Testis (tissue), 3 donors: ENCODE data around the gene CNTRL. TPM values are rescaled to one million over a fixed set of nuclear protein-coding genes. Genes with fewer than 3 reads are reported as not detected.
A peak's percentile ranks its signal among the peaks of the same experiment; 100 is the strongest.

Source experiments
- DNase-seq: peaks from one replicate; pipeline ENCODE4 v3.0.0-alpha.2; 2019
- H3K27ac ChIP-seq, 2 donors: fragments of 200-600 bp; sonication (generic); one replicate each; pipeline ENCODE4 v1.5.1; 2019
- H3K27me3 ChIP-seq: fragments of 200-600 bp; sonication (generic); one replicate; pipeline ENCODE4 v1.5.1; 2019
- H3K36me3 ChIP-seq: fragments of 200-600 bp; sonication (generic); one replicate; pipeline ENCODE4 v1.5.1; 2017; ENCODE audit warnings: low read depth; ENCODE audit errors: missing control alignments
- H3K4me1 ChIP-seq: fragments of 200-600 bp; sonication (generic); one replicate; pipeline ENCODE4 v1.5.1; 2019
- H3K4me3 ChIP-seq, 2 donors: fragments of 200-600 bp; sonication (generic); one replicate each; pipeline ENCODE4 v1.5.1; 2017 to 2019
- H3K9me3 ChIP-seq: fragments of 200-600 bp; sonication (generic); one replicate; pipeline ENCODE4 v1.5.1; 2017
- CTCF ChIP-seq, 3 experiments: fragments of 450-650 bp in 2 of 3; fragments of 200-600 bp in 1 of 3; sonication (generic) in 1 of 3; IDR thresholded peaks; one replicate each; pipeline ENCODE4 v1.5.1; 2016 to 2019; ENCODE audit warnings: antibody characterized with exemption in 3 of 3, mild to moderate bottlenecking in 2 of 3, moderate library complexity in 1 of 3
- POLR2A ChIP-seq: fragments of 450-650 bp; IDR thresholded peaks from one replicate; pipeline ENCODE4 v1.6.1; 2017; ENCODE audit warnings: antibody characterized with exemption, mild to moderate bottlenecking, moderate library complexity
- WGBS, 2 donors: methylation state at CpG; one replicate each; pipeline ENCODE4 v1.1.5; 2018; 5-methylcytosine and 5-hydroxymethylcytosine counted together
- intact Hi-C: fragments of 100-400 bp; cut with DNase I; formaldehyde crosslinking; loops from one replicate; pipeline ENCODE4 v1.15.1; 2023; ENCODE audit warnings: low total_unique reads
- polyA plus RNA-seq: library from polyadenylated mRNA; stranded (reverse); fragments of 350-450 nt; fragmentation: Illumina TruSeq; extraction: RNeasy Lipid Tissue Mini Kit (QIAGEN cat#74804); gene quantifications from one replicate; pipeline ENCODE4 v1.2.3, GENCODE V29; 2014; ENCODE audit warnings: low read depth, low replicate concordance; ENCODE audit not compliant: insufficient read depth
- total RNA-seq, 2 donors: library from RNA; depleted of rRNA; stranded (reverse); fragments of >200 nt; gene quantifications; one replicate each; pipeline ENCODE4 v1.2.3, GENCODE V29; 2016

CNTRL gene
- total and polyA plus RNA-seq, 3 donors from 2014 or later = 42.4 to 94.7 (median 57.7) TPM

- no peaks in the 10 kb centered on the region for H3K9me3 ChIP-seq
- no peaks in the 10 kb centered on the region for H3K36me3 ChIP-seq
- H3K27ac ChIP-seq = no peak overlapping the region
- H3K27me3 ChIP-seq = no peaks in the 10 kb centered on the region
- WGBS, 2 donors = 84 to 87% methylated on average over 5 of the region's 5 CpGs
- intact Hi-C loops = no loop called here
- H3K4me3 ChIP-seq = no peak overlapping the region
- H3K4me1 ChIP-seq = no peaks in the 10 kb centered on the region
- no peak for TF ChIP-seq CTCF (IDR thresholded peaks at IDR 0.05)
- no peak for TF ChIP-seq POLR2A
- DNase-seq = no peak
Observed at GRCh38 chr9:121057821-121058220, 16.9 kb upstream of the CNTRL start.

- no peak overlapping the region for H3K27ac ChIP-seq
- H3K27me3 ChIP-seq = no peaks in the 10 kb centered on the region
- no peak overlapping the region for H3K4me3 ChIP-seq
- H3K4me1 ChIP-seq = no peaks in the 10 kb centered on the region
- DNase-seq = no peak
- H3K36me3 ChIP-seq = no peaks in the 10 kb centered on the region
- intact Hi-C loops = no loop called here
- TF ChIP-seq POLR2A = no peak
- no peak for TF ChIP-seq CTCF (IDR thresholded peaks at IDR 0.05)
- H3K9me3 ChIP-seq = no peaks in the 10 kb centered on the region
- 60 to 79% methylated on average over 6 of the region's 6 CpGs for WGBS, 2 donors
Observed at GRCh38 chr9:121059513-121059912, 15.2 kb upstream of the CNTRL start.

- Histone ChIP-seq H3K4me1 (no peaks in the 10 kb centered on the region), H3K4me3 (no peak overlapping the region), H3K27ac (no peak overlapping the region), H3K36me3 (no peaks in the 10 kb centered on the region), H3K9me3 (no peaks in the 10 kb centered on the region), H3K27me3 (no peaks in the 10 kb centered on the region)
- TF ChIP-seq POLR2A (no peak), CTCF (IDR thresholded peaks at IDR 0.05) (peak; percentile 70 to 72 (median 70))
- intact Hi-C loops = no loop called here
- 28 to 29% methylated on average over 6 of the region's 6 CpGs for WGBS, 2 donors
- peak; percentile 64 for DNase-seq
Observed at GRCh38 chr9:121059998-121060636, 14.6 kb upstream of the CNTRL start.

- intact Hi-C loops = no loop called here
- Histone ChIP-seq H3K27me3 (no peaks in the 10 kb centered on the region), H3K4me1 (no peaks in the 10 kb centered on the region), H3K4me3 (no peak overlapping the region), H3K27ac (no peak overlapping the region), H3K36me3 (no peaks in the 10 kb centered on the region), H3K9me3 (no peaks in the 10 kb centered on the region)
- DNase-seq = no peak
- no peak for TF ChIP-seq POLR2A
- TF ChIP-seq CTCF (IDR thresholded peaks at IDR 0.05) = no peak
- 93 to 100% methylated on average over 1 of the region's 1 CpG for WGBS, 2 donors
Observed at GRCh38 chr9:121066850-121067249, 7.9 kb upstream of the CNTRL start.

- intact Hi-C loops = no loop called here
- TF ChIP-seq POLR2A = no peak
- TF ChIP-seq CTCF (IDR thresholded peaks at IDR 0.05) = no peak
- H3K36me3 ChIP-seq = no peaks in the 10 kb centered on the region
- no peaks in the 10 kb centered on the region for H3K9me3 ChIP-seq
- no peak overlapping the region for H3K27ac ChIP-seq
- WGBS, 2 donors = 93% methylated on average over 2 of the region's 2 CpGs
- no peaks in the 10 kb centered on the region for H3K4me1 ChIP-seq
- no peaks in the 10 kb centered on the region for H3K27me3 ChIP-seq
- H3K4me3 ChIP-seq = no peak overlapping the region
- no peak for DNase-seq
Observed at GRCh38 chr9:121067640-121068039, 7.1 kb upstream of the CNTRL start.
